Posterior cingulate gyrus (tissue), 11 donors: ENCODE results near the gene ARHGEF2.

Source experiments
- DNase-seq, 10 donors: peaks; one replicate each; pipeline versions ENCODE4 v3.0.0 to v3.0.0-alpha.2; 2020 to 2021; ENCODE audit warnings: mixed read lengths in 3 of 10
- intact Hi-C: fragments of 100-400 bp; cut with DNase I; formaldehyde crosslinking; loops from one replicate; pipeline ENCODE4 v1.15.1; 2023

The ARHGEF2 gene

DNA sequence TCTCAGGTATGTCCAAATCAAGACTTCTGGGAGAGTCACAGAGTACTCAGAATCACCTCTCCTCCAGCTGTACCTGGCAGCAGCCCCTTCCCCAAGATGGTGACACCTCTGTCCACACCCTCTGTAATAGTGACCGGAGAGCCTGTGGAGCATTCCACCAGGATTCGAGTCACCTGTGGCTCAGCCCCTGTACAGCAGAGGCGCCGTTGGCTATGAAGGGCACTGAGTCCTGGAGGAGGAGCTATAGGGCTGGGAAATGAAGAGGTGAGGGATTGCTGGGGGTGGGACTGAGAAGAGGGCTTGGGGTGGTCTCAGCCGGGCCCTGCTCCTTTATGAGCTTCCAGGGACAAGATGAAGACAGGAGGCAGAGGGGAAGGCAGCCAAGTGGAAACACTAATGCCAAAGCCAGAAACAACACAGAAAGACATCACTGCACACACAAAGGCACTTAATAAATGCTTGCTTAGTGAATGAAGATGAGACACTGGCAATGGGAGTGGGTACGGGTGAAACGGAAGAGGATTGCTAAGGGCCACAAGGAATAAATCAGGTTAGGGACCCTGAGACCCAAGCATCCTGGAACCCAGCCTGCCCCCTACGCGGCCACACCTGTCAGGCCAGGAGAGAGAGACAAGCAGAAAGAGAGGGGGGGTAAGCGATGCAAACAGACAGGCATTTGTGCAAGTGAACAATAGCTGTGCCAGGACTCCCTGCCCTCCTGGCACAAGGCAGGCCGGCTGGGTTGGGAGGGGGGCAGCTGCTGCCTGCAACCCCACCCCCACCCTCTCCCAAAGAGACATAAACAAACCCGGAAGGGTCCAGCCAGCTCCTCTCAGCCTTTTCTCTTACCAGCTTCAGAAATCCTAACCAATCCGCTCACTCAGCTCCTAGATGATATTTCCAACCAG is 3.9 kb downstream of the ARHGEF2 start:
- peak; percentile 56 to 96 (median 79) for DNase-seq
- intact Hi-C loops, result loop anchor here (5.0 kb wide), 1 partner anchor 102 kb away; no protein-coding TSS in a partner anchor

DNA sequence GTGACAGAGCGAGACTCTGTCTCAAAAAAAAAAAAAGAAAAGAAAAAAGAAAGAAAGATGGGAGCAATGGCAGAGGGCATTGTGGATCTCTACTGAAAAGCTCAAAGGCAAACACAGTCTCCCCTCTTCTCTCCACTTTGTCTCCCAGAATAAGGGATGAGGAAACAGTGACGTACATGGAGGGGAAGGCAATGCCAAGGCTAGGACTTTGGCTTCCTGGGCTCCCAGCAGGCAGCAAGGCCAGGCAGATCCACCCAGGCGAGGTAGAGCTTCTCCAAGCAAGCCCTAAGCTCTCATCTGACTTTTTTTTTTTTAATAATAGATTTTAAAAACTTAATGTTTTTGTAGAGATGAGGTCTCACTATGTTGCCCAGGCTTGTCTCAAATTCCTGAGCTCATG is 4.6 kb downstream of the ARHGEF2 start:
- intact Hi-C loops, result no loop called here
- no peak for DNase-seq

DNA sequence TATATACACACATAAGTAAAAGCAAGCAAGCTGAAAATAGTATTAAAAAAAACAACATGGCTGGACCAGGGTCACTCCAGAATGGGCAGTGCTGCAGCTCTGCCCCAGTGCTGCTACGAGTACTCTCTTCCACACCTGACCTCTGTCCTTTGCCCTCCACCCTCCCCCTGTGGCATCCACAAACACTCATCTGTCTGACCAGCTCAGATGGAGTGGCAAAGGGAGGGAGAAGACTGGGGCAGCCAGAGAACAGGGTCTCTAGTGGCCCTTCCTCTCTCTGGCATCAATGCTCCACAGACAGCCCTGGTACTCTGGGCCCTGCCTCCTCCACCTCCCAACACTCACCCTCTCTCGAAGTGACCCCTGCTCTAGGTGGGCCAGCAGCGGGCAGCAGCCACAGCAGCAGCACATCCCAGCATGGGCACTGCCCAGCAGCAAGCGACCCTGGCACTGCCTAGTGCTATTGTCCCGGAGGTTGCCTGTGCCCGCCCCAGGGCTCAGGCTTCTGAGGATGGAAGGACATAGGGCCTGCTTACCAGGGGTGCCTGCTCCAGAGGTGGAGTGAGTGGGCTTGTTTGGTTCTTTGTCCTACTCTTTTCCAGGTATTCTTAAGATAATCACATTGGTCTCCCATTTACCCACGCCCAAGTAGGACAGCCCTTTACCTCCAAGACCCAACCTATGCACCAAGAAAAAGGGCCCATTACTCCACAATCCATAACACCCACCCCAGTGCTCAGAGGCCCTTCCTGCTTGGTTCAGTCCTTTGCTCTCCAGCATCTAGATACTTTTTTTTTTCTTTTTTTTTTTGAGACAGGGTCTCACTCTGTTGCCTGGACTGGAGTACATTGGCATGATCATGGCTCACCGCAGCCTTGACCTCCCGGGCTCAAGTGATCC is 6.2 kb downstream of the ARHGEF2 start:
- intact Hi-C loops, result no loop called here
- DNase-seq, result peak in 8 of 10 donors; percentile 42 to 96 (median 73)

DNA sequence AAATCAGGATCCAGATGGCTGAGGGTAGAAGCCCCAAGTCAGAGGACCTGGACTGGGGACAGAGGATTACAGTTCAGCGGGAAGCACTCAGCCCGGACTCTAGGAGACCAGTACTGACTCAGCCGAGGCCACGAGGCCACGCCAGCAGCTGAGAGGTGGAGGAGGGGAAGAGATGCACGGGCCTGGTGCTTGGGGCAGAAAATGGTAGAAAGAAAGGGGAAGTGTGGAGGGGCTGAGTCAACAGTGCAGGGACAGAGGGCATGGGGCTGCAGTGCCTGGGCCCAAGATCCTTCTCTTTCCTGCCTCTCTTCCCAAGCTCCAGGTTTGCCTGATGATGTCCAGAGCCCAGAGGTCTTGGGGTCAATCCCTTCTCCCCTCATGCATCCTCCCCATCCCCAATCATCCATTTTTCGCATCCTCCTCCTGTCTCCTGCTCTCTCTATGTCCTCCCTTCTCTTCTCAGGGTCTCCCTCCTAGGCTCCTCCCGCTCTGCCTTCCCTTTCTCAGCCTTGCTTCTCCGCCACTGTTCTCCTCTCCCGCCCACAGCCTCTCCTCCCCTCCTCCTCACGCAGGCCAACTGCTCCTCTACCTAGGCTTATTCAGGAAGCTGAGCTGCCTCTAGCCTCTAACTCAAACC is 7.7 kb downstream of the ARHGEF2 start:
- intact Hi-C loops, result no loop called here
- peak; percentile 63 to 97 (median 78) for DNase-seq

DNA sequence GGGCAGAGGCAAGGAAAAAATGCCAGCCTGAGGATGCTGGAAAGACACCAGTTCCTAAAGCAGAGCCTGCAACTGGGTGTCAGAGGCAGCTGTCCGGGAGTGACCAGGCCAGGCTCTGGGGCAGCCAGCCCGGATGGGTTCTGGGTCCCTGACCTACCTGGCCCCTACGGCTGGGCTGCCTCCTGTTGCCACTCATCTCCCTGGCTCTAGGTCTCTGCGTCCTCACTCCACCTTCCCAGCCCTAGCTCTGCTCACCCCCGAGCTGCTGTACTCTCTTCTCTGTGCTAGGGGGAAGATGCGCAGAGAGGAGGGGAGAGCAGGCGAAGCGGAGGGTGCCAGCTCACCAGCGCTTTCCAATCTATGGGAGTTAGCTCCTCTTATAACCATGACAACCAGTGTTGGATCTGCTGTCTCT is 9.0 kb downstream of the ARHGEF2 start:
- intact Hi-C loops, result no loop called here
- peak in 9 of 10 donors; percentile 28 to 95 (median 66) for DNase-seq

DNA sequence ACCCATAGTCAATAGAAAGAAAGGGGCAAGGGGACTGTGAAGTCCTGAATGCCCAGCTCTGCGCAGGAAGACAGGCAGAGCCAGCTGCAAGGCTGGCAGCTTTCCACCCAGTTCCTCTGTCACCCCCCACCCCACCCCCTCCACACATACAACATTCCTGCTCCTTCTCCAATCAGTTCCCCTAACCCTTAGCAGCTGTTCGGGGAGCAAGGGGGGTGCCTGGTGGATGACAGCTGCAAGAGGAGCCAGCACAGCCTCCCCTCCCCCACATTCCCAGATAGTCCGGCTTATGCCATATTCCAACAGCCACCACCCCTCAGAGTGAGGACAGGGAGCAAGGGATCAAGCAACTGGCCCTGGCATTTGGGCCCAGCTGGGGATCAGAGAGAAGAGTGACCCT is 9.7 kb downstream of the ARHGEF2 start:
- intact Hi-C loops, result no loop called here
- peak; percentile 71 to 98 (median 84) for DNase-seq

DNA sequence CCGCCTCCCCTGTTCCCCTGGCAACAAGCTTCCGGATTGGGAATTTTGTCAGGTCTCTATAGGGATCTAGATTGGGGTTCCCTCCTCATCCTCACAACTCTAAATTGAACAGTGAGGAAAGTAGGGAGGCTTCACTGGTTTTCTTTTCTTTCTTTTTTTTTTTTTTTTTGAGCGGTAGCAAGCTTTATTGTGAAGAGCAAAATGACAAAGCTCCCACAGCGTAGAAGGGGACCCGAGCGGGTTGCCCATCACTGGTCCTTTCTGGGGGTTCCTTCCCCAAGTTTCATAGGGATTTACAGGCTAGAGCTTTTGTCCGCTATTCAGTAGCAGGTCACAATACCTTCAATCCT is 10.3 kb downstream of the ARHGEF2 start:
- intact Hi-C loops, result no loop called here
- no peak for DNase-seq

DNA sequence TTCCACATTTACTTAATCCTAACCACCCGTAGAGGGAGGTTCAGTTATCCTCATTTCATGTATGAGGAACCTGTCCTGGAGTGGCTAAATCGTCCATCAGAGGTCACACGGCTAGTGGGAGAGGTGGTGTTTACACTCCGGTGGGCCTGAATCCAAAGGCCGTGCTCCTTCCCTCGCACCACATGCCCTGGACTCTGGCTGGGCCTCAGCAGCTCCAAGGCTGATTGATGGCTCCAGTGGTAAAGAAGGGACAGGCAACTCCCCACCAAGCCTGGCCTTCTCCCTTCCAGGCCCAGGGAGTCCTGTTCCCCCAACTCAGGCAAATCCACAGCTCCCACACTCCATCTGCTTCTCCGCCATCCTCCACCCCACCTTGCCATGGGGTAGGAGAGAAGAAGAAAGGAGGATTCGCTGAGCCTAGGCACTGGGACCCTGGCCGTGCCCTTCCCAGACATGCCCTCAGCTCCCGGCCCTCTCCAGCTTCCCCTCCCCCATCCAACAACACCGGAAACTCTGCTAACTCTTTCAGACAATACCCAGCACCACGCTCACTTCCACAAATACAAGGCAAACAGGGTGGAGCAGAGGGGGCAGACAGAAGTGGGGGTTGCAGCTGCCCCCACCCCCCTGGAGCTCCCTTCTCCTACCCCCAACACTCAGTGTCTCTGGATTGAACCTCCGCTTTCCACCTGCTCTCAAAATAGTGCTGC is 10.9 kb downstream of the ARHGEF2 start:
- intact Hi-C loops, result loop anchor here (2.0 kb wide), 1 partner anchor 21 kb away; no protein-coding TSS in a partner anchor
- peak in 4 of 10 donors; percentile 29 to 89 (median 60) for DNase-seq

DNA sequence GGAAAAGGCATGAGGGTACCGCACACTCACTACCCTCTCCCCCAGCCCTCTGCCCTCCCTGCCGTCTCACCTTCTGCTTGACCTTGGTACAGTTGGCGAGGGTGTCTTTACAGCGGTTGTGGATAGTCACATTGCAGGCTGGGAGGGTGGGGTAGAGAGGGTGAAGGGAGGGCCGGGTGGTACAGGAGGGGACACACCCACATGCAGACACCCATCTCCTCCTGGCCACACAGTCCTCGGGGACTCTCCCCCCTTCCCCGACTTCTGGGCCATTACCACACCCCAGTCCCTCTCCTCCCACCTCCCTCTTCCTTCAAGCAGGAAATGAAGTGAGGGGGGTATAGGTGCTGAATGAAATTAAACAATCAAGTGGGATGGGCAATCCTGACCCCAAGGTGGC is 11.6 kb downstream of the ARHGEF2 start:
- no peak for DNase-seq
- intact Hi-C loops, result loop anchor here (2.0 kb wide), 1 partner anchor 22 kb away; no protein-coding TSS in a partner anchor

DNA sequence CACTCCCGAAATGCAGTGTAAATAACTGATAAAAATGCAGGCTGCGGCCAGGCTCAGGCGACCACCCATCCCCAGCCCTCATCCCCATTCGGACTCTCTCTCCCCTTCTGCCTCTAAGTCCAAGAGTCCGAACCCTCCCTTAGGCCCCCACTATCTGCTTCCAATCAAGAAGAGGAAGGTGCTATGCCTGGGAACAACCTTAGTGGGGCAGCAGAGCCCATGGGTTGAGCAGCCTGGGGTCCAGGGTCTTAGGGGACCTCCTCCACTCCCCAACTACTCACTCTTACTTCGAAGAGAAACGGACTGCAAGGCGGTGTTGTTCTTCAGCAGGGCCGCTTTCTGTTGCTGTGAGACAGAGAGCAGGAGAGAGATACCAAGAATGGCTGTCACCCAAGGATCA is 12.2 kb downstream of the ARHGEF2 start:
- no peak for DNase-seq
- intact Hi-C loops, result loop anchor here (2.0 kb wide), 1 partner anchor 23 kb away; no protein-coding TSS in a partner anchor

DNA sequence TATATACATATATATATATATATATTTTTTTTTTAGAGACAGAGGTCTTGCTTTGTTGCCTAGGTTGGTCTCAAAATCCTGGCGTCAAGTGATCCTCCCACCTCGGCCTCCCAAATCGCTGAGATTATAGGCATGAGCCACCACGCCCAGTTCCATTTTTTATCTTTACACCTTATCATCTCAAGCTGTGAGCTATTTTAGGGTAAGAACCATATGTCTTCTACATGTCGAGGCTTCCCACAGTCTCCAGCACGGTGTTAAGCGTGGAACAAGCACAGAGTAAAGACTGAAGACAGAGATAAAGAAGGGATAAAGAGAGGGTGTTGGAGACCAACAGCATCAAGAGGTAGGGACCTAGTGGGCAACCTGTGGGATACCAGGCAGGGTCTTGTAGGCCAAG is 14.2 kb downstream of the ARHGEF2 start:
- no peak for DNase-seq
- intact Hi-C loops, result no loop called here

DNA sequence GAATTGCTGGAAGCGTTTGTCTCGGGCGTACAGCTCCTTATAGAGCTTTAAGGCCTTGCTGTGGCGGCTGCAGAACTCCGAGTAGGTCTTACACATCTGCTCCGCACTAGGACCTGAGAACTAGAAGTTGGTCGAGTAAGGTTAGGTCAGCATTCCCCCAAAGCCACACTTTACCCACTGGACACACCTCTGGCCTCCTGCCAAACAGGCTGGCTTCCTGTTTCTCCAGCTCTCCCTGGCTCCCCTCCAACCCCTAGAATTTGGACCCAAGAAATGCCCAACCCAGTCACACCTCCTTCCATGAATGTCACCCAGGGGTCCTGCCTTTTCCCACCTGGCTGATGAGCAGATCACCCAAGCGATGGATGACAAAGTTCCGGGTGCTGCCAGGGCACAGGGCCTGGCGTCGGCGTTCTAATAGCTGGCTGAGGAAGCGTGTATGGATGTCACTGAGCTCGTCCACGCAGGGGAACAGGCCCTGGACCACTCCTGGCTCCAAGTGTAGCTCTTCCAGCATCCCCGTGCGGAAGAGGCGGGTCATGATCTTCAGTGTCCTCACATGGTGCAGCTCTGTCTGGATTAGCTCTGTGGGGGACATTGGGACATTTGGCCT is 15.6 kb downstream of the ARHGEF2 start:
- no peak for DNase-seq
- intact Hi-C loops, result no loop called here

DNA sequence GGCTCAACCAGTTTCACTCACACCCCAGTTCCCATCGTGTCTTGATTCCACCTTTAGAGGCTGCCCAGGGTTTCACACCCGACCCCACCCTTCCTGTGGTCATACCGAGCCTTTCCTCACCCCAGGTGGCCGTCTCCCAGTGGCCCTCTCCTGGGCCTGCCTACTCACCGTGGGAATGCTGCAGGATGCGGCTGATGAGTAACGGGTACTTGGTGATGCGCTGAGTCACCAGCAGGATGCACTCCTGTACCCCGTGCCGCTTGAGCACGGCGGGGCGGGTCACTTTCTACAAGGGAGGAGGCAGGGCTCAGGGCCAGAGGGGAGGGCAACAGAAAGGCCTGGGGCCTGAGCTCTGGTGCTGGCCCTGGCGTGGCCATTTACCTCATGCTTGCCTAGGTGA is 16.4 kb downstream of the ARHGEF2 start:
- DNase-seq, result peak in 9 of 10 donors; percentile 50 to 95 (median 67)
- intact Hi-C loops, result no loop called here

DNA sequence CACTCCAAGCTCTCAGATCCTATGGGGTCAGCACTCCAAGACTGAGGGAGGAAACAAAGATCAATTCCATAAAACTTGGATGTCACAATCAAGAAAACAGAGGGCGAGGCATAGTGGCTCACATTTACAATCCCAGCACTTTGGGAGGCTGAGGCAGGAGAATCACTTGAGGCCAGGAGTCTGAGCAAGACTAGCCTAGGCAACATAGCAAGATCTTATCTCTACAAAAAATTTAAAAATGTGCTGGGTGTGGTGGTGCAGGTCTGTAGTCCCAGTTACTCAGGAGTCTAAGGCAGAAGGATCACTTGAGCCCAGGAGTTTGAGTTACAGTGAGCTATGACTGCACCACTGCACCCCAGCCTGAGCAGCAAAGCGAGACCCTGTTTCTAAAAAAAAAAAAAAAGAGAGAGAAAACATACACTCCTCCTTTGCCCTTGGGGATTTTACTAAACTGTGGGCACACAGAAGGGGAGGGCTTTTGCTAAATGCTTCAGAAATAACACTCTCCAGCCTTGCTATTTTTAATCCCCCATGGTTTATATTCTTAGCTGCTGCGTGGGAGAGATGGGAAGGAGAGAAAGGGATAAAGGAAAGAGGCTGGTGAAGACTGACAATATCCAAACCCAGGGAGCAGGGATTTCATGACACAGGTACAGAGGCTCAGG is 18.1 kb downstream of the ARHGEF2 start:
- DNase-seq, result no peak
- intact Hi-C loops, result no loop called here

DNA sequence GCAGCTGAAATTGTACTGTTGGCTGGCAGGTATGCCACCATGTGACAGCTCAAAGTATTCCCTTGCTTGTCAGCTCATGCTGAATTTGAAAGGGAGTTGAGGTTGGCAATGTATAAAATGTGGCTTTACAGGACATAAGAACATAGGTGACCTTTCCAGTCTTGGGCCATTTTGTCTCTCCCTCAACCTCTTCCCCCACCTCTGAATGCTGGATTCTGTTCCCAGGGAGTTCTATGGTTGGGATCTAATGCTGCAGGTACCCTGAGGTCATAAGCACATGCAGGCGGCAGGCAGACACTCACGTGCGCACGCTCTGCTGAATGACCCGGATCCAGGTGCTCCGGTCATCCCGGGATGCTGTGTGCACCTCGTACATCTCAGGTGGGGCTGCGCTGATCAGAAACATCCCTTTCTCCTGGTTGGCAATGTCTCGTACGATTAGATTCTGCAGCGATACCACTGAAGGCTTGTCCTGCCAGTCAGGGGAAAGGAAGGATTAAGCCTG is 20.9 kb downstream of the ARHGEF2 start:
- peak in 1 of 10 donors; percentile 11 for DNase-seq
- intact Hi-C loops, result no loop called here

DNA sequence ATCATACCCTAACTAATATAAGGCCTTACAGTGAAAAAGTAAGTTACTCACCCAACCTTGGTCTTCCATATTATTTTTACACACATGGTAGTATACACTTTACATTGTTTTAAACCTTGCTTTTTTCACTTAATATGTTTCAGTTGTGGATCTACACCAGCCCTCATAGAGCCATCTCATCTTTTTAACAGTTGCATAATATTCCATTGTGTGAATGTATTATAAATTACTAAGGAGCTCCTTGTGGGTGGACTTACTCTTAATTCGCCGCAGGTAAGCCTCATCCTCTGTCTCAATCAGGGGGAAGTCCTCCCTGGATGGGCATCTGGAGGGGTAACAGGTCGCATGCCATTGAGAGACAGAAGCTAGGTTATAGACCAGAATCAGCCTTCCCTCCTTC is 23.7 kb downstream of the ARHGEF2 start:
- DNase-seq, result no peak
- intact Hi-C loops, result no loop called here

DNA sequence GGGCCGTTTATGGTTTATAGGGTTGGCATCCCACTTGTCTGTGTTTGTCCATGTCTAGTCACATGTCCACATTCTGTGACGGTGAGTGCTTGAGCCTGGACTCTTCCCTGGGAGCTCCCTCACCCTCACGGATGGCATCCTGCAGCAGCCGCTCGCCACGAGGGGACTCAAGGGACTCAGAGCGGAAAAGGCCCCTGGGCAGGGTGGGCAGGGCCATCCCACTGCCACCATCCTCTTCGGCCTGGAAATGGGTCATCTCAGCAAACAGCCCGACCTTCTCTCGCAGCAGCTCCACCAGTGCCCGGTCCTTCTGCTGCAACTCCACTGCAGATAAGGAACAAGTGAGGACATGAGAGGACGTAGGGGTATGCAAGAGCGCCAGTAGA is 25.8 kb downstream of the ARHGEF2 start:
- intact Hi-C loops, result no loop called here
- peak in 3 of 10 donors; percentile 41 to 71 (median 49) for DNase-seq

DNA sequence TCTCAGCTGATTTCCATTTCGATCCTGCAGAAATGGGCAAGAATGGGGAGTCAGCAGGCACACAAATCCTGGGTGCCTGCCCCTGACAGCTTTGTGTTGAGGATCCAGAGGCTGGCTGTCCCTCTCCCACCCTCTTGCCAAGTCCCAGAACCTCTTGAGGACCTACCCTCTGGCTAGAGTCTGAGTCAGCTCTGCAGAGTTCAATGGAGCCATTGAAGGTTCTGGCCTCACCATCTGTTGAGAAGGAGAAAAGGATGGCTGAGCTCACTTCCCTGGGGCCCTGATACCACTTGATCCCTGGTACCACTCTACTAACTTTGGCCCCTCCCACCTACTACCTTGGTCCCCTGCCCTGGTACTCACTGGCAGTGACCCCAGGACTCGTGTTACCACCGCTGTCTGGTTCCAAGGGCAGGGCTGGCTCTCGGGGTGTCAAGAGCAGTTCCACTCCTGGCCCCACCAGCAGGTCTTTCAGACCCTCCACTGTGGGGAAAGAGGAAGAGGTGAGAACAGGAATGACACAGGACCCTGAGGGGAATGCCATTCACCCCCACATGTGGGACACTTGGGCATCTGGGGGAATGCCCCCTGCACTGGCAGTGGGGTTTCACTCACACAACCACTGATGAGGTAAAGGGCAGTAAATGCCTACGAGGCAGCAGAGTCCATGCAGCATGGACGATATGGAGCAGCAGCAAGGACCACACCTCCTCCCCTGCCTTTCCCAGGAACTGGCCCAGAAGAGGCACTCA is 26.4 kb downstream of the ARHGEF2 start:
- intact Hi-C loops, result no loop called here
- peak in 2 of 10 donors; percentile 5 to 42 for DNase-seq
